Heart left ventricle (tissue), 13 donors: ENCODE results near the gene KBTBD3.

ENCODE experiments used
- POLR2A ChIP-seq, 2 donors: fragments of 450-650 bp; IDR thresholded peaks; one replicate each; pipeline ENCODE4 v1.6.1; 2017; ENCODE audit warnings: antibody characterized with exemption in 2 of 2, mild to moderate bottlenecking in 2 of 2, moderate library complexity in 2 of 2
- TF ChIP-seq, protein P1 (sequence below), 12 donors: fragments of 200-600 bp; sonication (generic) in 4 of 12; IDR thresholded peaks; one replicate each; pipeline versions ENCODE4 v1.5.0 to v1.8.0; 2018 to 2022; ENCODE audit warnings: antibody characterized with exemption in 12 of 12, mild to moderate bottlenecking in 5 of 12
- donor health status: ischemic (EF 13 %, LVEDD 7.1; RV severe dilation, severe dysfunction).
- donor health status: DM: no; HTN: yes; CAD: no.
- donor health status: DM: no; HTN: no; CAD: no.
- donor health status: ischemic (EF 25% LVEDD 6.9; RV normal size, moderate dysfunction).
- donor health status: ischemic (EF 25% LVEDD 5.7; RV mildly dilated, moderate dysfunction).
- donor health status: ischemic (EF 35%, LVEDD 5.7; RV mildly dilated, moderate dysfunction).
- donor health status: nonischemic (EF 11% LVEDD 7.7; RV severe dilation, severe dysfunction).
- donor health status: DM: yes; HTN: yes; CAD: no.
- donor health status: PGD.
- donor health status: ischemic (EF 29% LVEDD 5.4; RV normal size, mild dysfunction).
- donor health status: nonischemic (EF 23%, LVEDD 6.1; RV moderate dilation, normal function).

DNA sequence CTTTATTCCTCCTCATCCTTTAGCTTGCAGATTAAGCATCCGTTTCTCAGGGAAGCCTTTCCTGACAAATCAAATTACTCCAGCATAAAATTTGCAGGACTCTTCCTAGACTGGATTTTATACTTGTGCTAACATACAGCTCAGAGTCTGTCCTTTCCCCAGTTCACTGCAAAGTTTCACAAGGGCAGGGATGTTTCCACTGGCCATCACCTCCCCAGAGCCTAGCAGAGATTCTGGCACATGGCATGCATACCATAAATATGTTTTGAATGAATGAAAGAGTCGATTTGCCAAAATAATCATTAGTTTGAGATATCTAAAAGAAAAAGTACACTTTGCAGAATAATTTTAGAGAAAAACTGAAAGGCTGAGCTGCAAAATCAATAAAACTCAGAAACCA is 65.7 kb downstream of the KBTBD3 start:
- TF ChIP-seq, protein P1, sequence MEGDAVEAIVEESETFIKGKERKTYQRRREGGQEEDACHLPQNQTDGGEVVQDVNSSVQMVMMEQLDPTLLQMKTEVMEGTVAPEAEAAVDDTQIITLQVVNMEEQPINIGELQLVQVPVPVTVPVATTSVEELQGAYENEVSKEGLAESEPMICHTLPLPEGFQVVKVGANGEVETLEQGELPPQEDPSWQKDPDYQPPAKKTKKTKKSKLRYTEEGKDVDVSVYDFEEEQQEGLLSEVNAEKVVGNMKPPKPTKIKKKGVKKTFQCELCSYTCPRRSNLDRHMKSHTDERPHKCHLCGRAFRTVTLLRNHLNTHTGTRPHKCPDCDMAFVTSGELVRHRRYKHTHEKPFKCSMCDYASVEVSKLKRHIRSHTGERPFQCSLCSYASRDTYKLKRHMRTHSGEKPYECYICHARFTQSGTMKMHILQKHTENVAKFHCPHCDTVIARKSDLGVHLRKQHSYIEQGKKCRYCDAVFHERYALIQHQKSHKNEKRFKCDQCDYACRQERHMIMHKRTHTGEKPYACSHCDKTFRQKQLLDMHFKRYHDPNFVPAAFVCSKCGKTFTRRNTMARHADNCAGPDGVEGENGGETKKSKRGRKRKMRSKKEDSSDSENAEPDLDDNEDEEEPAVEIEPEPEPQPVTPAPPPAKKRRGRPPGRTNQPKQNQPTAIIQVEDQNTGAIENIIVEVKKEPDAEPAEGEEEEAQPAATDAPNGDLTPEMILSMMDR (IDR thresholded peaks at IDR 0.05): no peak
- no peak for TF ChIP-seq POLR2A (IDR thresholded peaks at IDR 0.05)
